ENCODE data around the gene AK4. TPM values are rescaled to one million over a fixed set of nuclear protein-coding genes. Genes with fewer than 3 reads are reported as not detected.

AK4 gene
- polyA plus RNA-seq, 2 of the 4 experiments (the other 2 are of a cell fraction) = 10.6 to 25.9 TPM

- no peaks in the 10 kb centered on the region for H3K9me3 ChIP-seq
- no peak for TF ChIP-seq ZFP36 (IDR thresholded peaks at IDR 0.05; ENCODE audit: borderline replicate concordance, partially characterized antibody)
- TF ChIP-seq, protein P1, sequence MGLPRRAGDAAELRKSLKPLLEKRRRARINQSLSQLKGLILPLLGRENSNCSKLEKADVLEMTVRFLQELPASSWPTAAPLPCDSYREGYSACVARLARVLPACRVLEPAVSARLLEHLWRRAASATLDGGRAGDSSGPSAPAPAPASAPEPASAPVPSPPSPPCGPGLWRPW (IDR thresholded peaks at IDR 0.05) = no peak
- no peak for TF ChIP-seq ZC3H11A (IDR thresholded peaks at IDR 0.05)
- TF ChIP-seq PHF8 (IDR thresholded peaks at IDR 0.05; ENCODE audit: borderline replicate concordance, low read depth) = no peak
- no peak for TF ChIP-seq RNF2 (IDR thresholded peaks at IDR 0.05; ENCODE audit: borderline replicate concordance, low read depth)
- TF ChIP-seq SREBF2 (IDR thresholded peaks at IDR 0.05) = no peak
- no peak for TF ChIP-seq SMC3 (IDR thresholded peaks at IDR 0.05)
- no peak for TF ChIP-seq JUNB (IDR thresholded peaks at IDR 0.05)
- no peak for TF ChIP-seq MYC (IDR thresholded peaks at IDR 0.05; ENCODE audit: borderline replicate concordance, low read length)
- no peak for TF ChIP-seq NR3C1 (IDR thresholded peaks at IDR 0.05)
- no peak for TF ChIP-seq CTCF (IDR thresholded peaks at IDR 0.05)
- TF ChIP-seq CHD2 (IDR thresholded peaks at IDR 0.05; ENCODE audit: low read length, partially characterized antibody) = no peak
- TF ChIP-seq TFCP2L1 (CRISPR knock-in tag; IDR thresholded peaks at IDR 0.05) = no peak
- TF ChIP-seq KDM5A (IDR thresholded peaks at IDR 0.05) = no peak
- TF ChIP-seq RAD21 (conservative IDR thresholded peaks at IDR 0.05 in 1 of 2, IDR thresholded peaks at IDR 0.05 in 1 of 2) = no peak
- no peak for TF ChIP-seq HEYL (CRISPR knock-in tag; IDR thresholded peaks at IDR 0.05)
- TF ChIP-seq NFE2L2 (conservative IDR thresholded peaks at IDR 0.05; ENCODE audit: low read length) = no peak
- POLR2A ChIA-PET = no interaction called here
- ATAC-seq (no peak), FAIRE-seq (no peak), DNase-seq (ENCODE audit: low read depth in 1 of 2, low spot score in 1 of 2) (no peak)
- no peak overlapping the region for H3K4me3 ChIP-seq
- H3K27ac ChIP-seq = no peak overlapping the region
- no peak overlapping the region for H3K4me2 ChIP-seq
- 80% methylated on average over 1 of the region's 1 CpG for WGBS (ENCODE audit: missing lambda C conversion rate)
- H3K4me1 ChIP-seq = no peaks in the 10 kb centered on the region
- CTCF ChIA-PET = interaction anchor here (1.5 to 2.3 kb wide), 4 partner anchors 10 to 460 kb away, joined by 3 to 8 read pairs (median 5); no protein-coding TSS in a partner anchor
Observed at GRCh38 chr1:65230731-65231481, 82.9 kb downstream of the AK4 start.

DNA sequence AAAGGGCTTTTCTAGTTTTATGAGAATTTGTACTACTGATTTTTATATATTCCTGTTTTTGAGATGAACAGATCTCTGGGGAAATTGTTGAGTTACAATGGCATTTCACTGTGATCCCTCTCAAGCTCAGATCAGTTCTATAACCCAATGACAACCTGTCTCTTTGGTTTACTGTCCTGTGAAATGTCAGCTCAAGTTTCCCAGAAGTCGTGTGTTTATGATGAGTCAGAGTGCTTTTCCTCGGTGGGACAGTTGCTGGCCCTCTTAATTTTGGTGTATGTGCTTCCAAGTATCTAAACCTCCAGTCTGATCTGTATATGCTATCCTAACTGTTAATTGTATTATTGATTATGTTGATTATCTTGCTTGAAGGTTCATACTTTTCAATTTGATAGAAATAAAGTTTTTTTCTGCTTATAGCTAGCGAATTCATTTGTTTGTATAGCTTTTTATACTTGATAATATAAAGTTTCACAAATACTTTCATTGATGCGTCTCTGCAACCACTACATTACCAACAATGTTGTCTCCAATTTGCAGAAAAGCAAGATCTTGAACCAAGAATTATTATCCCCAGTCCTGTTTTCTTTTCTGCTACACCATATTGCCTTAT lies 83.8 kb downstream of the AK4 start:
- no peaks in the 10 kb centered on the region; the same call in 2 of the 3 replicates for H3K9me3 ChIP-seq
- FAIRE-seq (no peak), DNase-seq (ENCODE audit: low read depth in 1 of 2, low spot score in 1 of 2) (no peak), ATAC-seq (no peak)
- no peak overlapping the region for H3K4me3 ChIP-seq
- H3K27ac ChIP-seq = no peak overlapping the region
- TF ChIP-seq CHD4 (IDR thresholded peaks at IDR 0.05; ENCODE audit: borderline replicate concordance) = no peak
- TF ChIP-seq GATA3 (IDR thresholded peaks at IDR 0.05; ENCODE audit: borderline replicate concordance) = no peak
- no peak for TF ChIP-seq CHD2 (IDR thresholded peaks at IDR 0.05; ENCODE audit: low read length, partially characterized antibody)
- TF ChIP-seq CBX2 (IDR thresholded peaks at IDR 0.05; ENCODE audit: borderline replicate concordance, low read depth) = no peak
- CTCF ChIA-PET = interaction anchor here (0.5 to 2.3 kb wide), 4 partner anchors 59 to 459 kb away, joined by 3 to 8 read pairs (median 6); no protein-coding TSS in a partner anchor
- no peaks in the 10 kb centered on the region for H3K4me1 ChIP-seq
- 47% methylated on average over 4 of the region's 4 CpGs for WGBS (ENCODE audit: missing lambda C conversion rate)
- H3K4me2 ChIP-seq = no peak overlapping the region
- POLR2A ChIA-PET = no interaction called here

DNA sequence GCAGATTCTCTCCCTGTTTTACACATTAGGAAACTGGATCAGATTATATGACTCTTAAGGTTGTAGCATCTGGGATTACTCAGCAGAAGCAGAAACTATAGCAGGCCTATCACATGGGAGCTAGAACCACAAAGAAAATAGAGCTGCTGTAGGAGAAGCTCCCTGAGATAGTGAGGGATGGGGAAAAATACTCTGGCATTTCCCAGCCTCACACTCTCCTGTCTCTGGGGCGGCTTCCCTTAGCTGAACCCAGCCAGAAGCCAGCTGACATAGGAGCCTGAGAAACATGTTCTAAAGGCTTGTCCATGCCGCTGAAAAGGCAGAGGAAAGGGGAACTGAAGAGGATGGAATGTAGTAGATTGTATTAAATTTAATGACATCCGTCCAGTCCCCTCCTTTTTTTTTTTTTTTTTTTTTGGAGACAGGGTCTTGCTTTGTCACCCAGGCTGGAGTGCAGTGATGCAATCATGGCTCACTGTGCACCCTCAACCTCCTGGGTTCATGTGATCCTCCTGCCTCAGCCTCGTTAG lies 84.5 kb downstream of the AK4 start:
- no peak overlapping the region for H3K4me3 ChIP-seq
- H3K4me2 ChIP-seq = no peak overlapping the region
- no peaks in the 10 kb centered on the region for H3K4me1 ChIP-seq
- POLR2A ChIA-PET = no interaction called here
- no peak overlapping the region for H3K27ac ChIP-seq
- CTCF ChIA-PET = interaction anchor here (0.5 to 2.2 kb wide), 6 partner anchors 10 to 522 kb away, joined by 3 to 8 read pairs (median 3); no protein-coding TSS in a partner anchor
- ATAC-seq = no peak
- no peak for DNase-seq (ENCODE audit: low read depth in 1 of 2, low spot score in 1 of 2)
- TF ChIP-seq BCL3 (IDR thresholded peaks at IDR 0.05) (no peak), JUNB (IDR thresholded peaks at IDR 0.05) (no peak), MAX (IDR thresholded peaks at IDR 0.05) (no peak), HOXB5 (CRISPR knock-in tag; IDR thresholded peaks at IDR 0.05) (no peak), GATA3 (IDR thresholded peaks at IDR 0.05; ENCODE audit: borderline replicate concordance) (no peak), HOXB13 (CRISPR knock-in tag; IDR thresholded peaks at IDR 0.05; ENCODE audit: low read depth) (no peak), HOXA7 (CRISPR knock-in tag; IDR thresholded peaks at IDR 0.05) (no peak), POLR2AphosphoS2 (conservative IDR thresholded peaks at IDR 0.05; ENCODE audit: low read length) (no peak)
- TF ChIP-seq, protein P2, sequence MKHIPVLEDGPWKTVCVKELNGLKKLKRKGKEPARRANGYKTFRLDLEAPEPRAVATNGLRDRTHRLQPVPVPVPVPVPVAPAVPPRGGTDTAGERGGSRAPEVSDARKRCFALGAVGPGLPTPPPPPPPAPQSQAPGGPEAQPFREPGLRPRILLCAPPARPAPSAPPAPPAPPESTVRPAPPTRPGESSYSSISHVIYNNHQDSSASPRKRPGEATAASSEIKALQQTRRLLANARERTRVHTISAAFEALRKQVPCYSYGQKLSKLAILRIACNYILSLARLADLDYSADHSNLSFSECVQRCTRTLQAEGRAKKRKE (CRISPR knock-in tag; IDR thresholded peaks at IDR 0.05; ENCODE audit: low read depth) = no peak
- WGBS (ENCODE audit: missing lambda C conversion rate) = 76% methylated on average over 4 of the region's 4 CpGs
- no peaks in the 10 kb centered on the region; the same call in 2 of the 3 replicates for H3K9me3 ChIP-seq
- FAIRE-seq = no peak
